Keratinocyte (primary cell): ENCODE data around the gene STK38.

Experiments used
- CTCF ChIP-seq, 3 experiments: IDR thresholded peaks in 1 of 3; conservative IDR thresholded peaks in 1 of 3; optimal IDR thresholded peaks in 1 of 3; 2 replicates in 2 of 3; 3 replicates in 1 of 3; pipeline versions ENCODE3 to v1.5.1; 2011; ENCODE audit warnings: low read length in 3 of 3, mild to moderate bottlenecking in 3 of 3, moderate library complexity in 2 of 3, control low read depth in 1 of 3, inconsistent platforms in 1 of 3; ENCODE audit not compliant: insufficient read depth in 2 of 3; ENCODE audit errors: extremely low read depth in 1 of 3
- EZH2 ChIP-seq: IDR thresholded peaks from one replicate; pipeline ENCODE4 v1.6.1; 2012; ENCODE audit warnings: inconsistent platforms, mild to moderate bottlenecking, low read length, moderate library complexity

GRCh38 chr6:36516559-36516958 is 30.7 kb downstream of the STK38 start:
- TF ChIP-seq CTCF (optimal IDR thresholded peaks at IDR 0.05 in 1 of 3, IDR thresholded peaks at IDR 0.05 in 1 of 3, conservative IDR thresholded peaks at IDR 0.05 in 1 of 3; ENCODE audit: extremely low read depth in 1 of 3, insufficient read depth in 2 of 3, low read length in 3 of 3) (no peak), EZH2 (no peak)
